Skeletal muscle satellite cell (primary cell): Measurements from ENCODE around the gene CACFD1.
"Not testable (repeated sequence)": the region's sequence is repeated elsewhere in the genome, so short reads cannot be mapped to it uniquely, and the experiment has no call there.

Experiments
- H3K27me3 ChIP-seq: 2 replicates; pipeline ENCODE4 v1.7.0; 2013; ENCODE audit warnings: low read length; ENCODE audit not compliant: control insufficient read depth, insufficient read depth
- H3K36me3 ChIP-seq: 2 replicates; pipeline ENCODE4 v1.7.0; 2013; ENCODE audit warnings: mild to moderate bottlenecking, control low read depth, low read length; ENCODE audit not compliant: insufficient read depth
- H3K4me1 ChIP-seq: 2 replicates; pipeline ENCODE4 v1.7.0; 2013; ENCODE audit warnings: low read length; ENCODE audit not compliant: control insufficient read depth, insufficient read depth
- H3K4me2 ChIP-seq: 2 replicates; pipeline ENCODE4 v1.7.0; 2013; ENCODE audit warnings: mild to moderate bottlenecking, low read length
- H3K4me3 ChIP-seq: 2 replicates; pipeline ENCODE4 v1.7.0; 2013; ENCODE audit warnings: low read length
- H3K9ac ChIP-seq: 2 replicates; pipeline ENCODE4 v1.7.0; 2013; ENCODE audit warnings: mild to moderate bottlenecking, low read depth, low read length, moderate library complexity
- H3K9me3 ChIP-seq: replicated peaks from 2 replicates; pipeline ENCODE4 v1.7.0; 2013; ENCODE audit warnings: mild to moderate bottlenecking, control low read depth, low read length

CACFD1 gene

GRCh38 chr9:133443248-133443647, 16.5 kb upstream of the CACFD1 start:
- no peaks in the 10 kb centered on the region for H3K4me1 ChIP-seq
- no peak overlapping the region for H3K4me2 ChIP-seq
- no peak overlapping the region for H3K4me3 ChIP-seq
- no peaks in the 10 kb centered on the region for H3K9me3 ChIP-seq
- H3K27me3 ChIP-seq, result peaks cover 16% of the 10 kb centered on the region
- no peak overlapping the region for H3K9ac ChIP-seq
- no peaks in the 10 kb centered on the region for H3K36me3 ChIP-seq

GRCh38 chr9:133443982-133444381, 15.8 kb upstream of the CACFD1 start:
- Histone ChIP-seq H3K9me3 (no peaks in the 10 kb centered on the region), H3K9ac (no peak overlapping the region), H3K36me3 (no peaks in the 10 kb centered on the region), H3K4me3 (no peak overlapping the region), H3K27me3 (peaks cover 16% of the 10 kb centered on the region), H3K4me1 (no peaks in the 10 kb centered on the region), H3K4me2 (no peak overlapping the region)

DNA sequence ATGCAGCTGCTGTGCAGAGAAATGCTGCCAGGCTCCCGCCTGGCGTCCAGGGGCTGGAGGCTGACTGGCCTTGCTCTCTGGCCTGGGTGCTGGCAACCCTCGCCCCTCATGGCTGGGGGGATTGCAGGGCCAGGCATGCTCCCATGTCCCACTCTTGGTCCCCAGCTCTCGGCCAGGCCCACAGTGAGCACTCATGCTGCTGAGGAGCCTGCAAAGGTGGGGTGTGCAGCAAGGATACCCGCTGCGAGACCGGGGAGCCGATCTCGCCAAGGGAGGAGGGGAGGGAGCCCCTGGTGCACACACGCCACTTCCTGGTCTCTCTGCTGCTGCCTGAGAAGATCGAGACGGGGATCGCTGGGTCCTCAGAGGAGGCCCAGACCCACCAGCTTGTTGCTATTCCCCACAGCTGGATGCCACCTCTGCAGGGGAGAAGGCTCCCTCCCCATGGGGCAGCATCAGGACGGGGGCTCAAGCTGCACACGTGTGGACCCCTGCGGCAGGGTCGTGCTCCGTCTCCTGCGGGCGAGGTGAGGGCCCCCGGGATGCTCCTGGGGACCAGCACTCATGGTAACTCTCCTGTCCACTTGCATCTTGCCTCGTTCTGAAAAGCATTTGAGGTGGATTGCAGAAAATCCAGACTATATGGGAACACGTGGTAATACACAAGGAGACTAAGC, 14.3 kb upstream of the CACFD1 start:
- no peaks in the 10 kb centered on the region for H3K9me3 ChIP-seq
- peaks cover 16% of the 10 kb centered on the region for H3K27me3 ChIP-seq
- no peak overlapping the region for H3K4me3 ChIP-seq
- no peaks in the 10 kb centered on the region for H3K4me1 ChIP-seq
- H3K9ac ChIP-seq, result no peak overlapping the region
- no peaks in the 10 kb centered on the region for H3K36me3 ChIP-seq
- H3K4me2 ChIP-seq, result no peak overlapping the region

- no peak overlapping the region for H3K9ac ChIP-seq
These were observed 11.2 kb upstream of the CACFD1 start for GRCh38 chr9:133448487-133448972.

GRCh38 chr9:133449760-133450159, 10.0 kb upstream of the CACFD1 start:
- H3K4me3 ChIP-seq, result no peak overlapping the region
- H3K4me1 ChIP-seq, result no peaks in the 10 kb centered on the region
- H3K9me3 ChIP-seq, result no peaks in the 10 kb centered on the region
- H3K9ac ChIP-seq, result no peak overlapping the region
- H3K36me3 ChIP-seq, result no peaks in the 10 kb centered on the region
- H3K27me3 ChIP-seq, result peaks cover 21% of the 10 kb centered on the region
- no peak overlapping the region for H3K4me2 ChIP-seq

More at GRCh38 chr9:133448487-133448972, 11.2 kb upstream of the CACFD1 start:
- H3K4me3 ChIP-seq, result no peak overlapping the region
- H3K4me1 ChIP-seq, result no peaks in the 10 kb centered on the region
- H3K36me3 ChIP-seq, result no peaks in the 10 kb centered on the region
- H3K4me2 ChIP-seq, result no peak overlapping the region
- H3K9me3 ChIP-seq, result no peaks in the 10 kb centered on the region
- H3K27me3 ChIP-seq, result peaks cover 16% of the 10 kb centered on the region

GRCh38 chr9:133451865-133452264, 7.9 kb upstream of the CACFD1 start:
- H3K9ac ChIP-seq, H3K36me3 ChIP-seq, H3K27me3 ChIP-seq, H3K4me2 ChIP-seq, H3K4me1 ChIP-seq, H3K4me3 ChIP-seq, H3K9me3 ChIP-seq: not testable (repeated sequence)

GRCh38 chr9:133452562-133452961, 7.2 kb upstream of the CACFD1 start:
- Histone ChIP-seq H3K36me3 (no peaks in the 10 kb centered on the region), H3K4me2 (no peak overlapping the region)

DNA sequence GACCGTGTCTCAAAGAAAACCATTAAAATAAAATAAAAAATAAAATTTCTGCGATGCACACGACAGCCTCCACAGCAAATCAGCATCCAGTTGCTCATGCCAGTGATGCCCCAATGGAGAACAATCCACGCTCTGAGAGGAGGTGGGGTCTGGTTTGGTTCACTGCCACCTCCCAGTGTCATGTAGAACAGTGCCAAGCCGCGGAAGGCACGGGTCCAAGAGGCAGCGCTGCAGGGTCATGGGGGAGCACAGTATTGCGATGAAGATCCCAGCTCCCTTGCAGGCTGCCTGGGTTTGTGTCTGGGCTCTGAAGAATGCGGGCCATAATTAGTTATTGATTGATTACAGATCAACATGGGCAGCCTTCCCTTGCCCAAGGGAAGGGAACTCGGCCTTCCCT, 6.1 kb upstream of the CACFD1 start:
- no peak overlapping the region for H3K9ac ChIP-seq
- H3K36me3 ChIP-seq, result no peaks in the 10 kb centered on the region
- H3K9me3 ChIP-seq, result no peaks in the 10 kb centered on the region
- H3K4me2 ChIP-seq, result no peak overlapping the region
- H3K4me3 ChIP-seq, result no peak overlapping the region
- peaks cover 5% of the 10 kb centered on the region for H3K27me3 ChIP-seq
- no peaks in the 10 kb centered on the region for H3K4me1 ChIP-seq

More at GRCh38 chr9:133452562-133452961, 7.2 kb upstream of the CACFD1 start:
- Histone ChIP-seq H3K9ac (no peak overlapping the region), H3K27me3 (peaks cover 5% of the 10 kb centered on the region), H3K4me1 (no peaks in the 10 kb centered on the region), H3K4me3 (no peak overlapping the region), H3K9me3 (no peaks in the 10 kb centered on the region)

DNA sequence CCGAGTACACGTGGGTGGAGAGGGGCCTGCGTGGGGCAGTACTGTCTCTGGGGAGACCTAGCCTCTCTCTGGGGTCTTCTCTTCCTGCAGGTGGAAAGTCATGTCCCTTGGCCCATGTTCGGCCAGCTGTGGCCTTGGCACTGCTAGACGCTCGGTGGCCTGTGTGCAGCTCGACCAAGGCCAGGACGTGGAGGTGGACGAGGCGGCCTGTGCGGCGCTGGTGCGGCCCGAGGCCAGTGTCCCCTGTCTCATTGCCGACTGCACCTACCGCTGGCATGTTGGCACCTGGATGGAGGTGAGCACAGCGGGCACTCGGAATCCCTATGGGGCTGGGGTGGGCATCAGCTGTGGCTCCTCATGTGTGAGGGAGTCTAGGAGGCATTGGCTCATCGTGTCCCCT, 5.5 kb upstream of the CACFD1 start:
- H3K4me1 ChIP-seq, result peaks cover 4% of the 10 kb centered on the region
- no peak overlapping the region for H3K4me3 ChIP-seq
- H3K36me3 ChIP-seq, result no peaks in the 10 kb centered on the region
- no peak overlapping the region for H3K9ac ChIP-seq
- H3K4me2 ChIP-seq, result no peak overlapping the region
- peaks cover 5% of the 10 kb centered on the region for H3K27me3 ChIP-seq
- no peaks in the 10 kb centered on the region for H3K9me3 ChIP-seq

- H3K4me3 ChIP-seq, result no peak overlapping the region
- no peak overlapping the region for H3K4me2 ChIP-seq
- H3K4me1 ChIP-seq, result peaks cover 5% of the 10 kb centered on the region
- no peak overlapping the region for H3K9ac ChIP-seq
- H3K9me3 ChIP-seq, result no peaks in the 10 kb centered on the region
- H3K36me3 ChIP-seq, result no peaks in the 10 kb centered on the region
- peaks cover 5% of the 10 kb centered on the region for H3K27me3 ChIP-seq
These were observed 4.7 kb upstream of the CACFD1 start for GRCh38 chr9:133454943-133455673.

DNA sequence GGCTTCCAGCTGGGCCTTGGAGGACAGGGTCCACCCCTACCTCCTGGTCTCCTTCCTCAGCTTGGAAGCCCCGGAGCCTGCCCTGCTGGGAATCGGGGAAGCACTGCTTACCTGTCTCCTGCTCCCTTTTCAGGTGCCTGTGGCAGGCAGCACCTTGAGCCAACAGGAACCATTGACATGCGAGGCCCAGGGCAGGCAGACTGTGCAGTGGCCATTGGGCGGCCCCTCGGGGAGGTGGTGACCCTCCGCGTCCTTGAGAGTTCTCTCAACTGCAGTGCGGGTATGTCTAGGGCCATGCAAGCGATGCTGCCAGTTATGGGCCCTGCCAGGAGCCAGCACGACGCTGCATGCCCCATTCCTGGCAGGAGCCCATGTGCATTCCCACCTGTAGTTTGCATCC, 3.8 kb upstream of the CACFD1 start:
- no peak overlapping the region for H3K4me3 ChIP-seq

DNA sequence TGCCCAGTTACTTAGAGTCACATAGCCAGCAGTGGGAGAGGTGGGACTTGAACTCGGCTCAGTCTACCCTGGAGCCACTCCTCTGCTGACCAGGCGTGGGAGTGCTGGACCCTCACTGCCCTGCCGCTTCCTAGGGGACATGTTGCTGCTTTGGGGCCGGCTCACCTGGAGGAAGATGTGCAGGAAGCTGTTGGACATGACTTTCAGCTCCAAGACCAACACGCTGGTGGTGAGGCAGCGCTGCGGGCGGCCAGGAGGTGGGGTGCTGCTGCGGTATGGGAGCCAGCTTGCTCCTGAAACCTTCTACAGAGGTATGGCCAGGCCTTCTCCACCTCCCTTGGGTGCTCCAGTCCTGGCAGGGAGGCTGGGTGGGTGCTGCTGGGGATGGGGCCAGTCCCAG, 3.4 kb upstream of the CACFD1 start:
- Histone ChIP-seq H3K36me3 (no peaks in the 10 kb centered on the region), H3K9me3 (no peaks in the 10 kb centered on the region), H3K9ac (no peak overlapping the region), H3K27me3 (peaks cover 5% of the 10 kb centered on the region), H3K4me1 (peaks cover 10% of the 10 kb centered on the region), H3K4me2 (no peak overlapping the region), H3K4me3 (no peak overlapping the region)

More for the DNA sequence above, 3.8 kb upstream of the CACFD1 start:
- Histone ChIP-seq H3K36me3 (no peaks in the 10 kb centered on the region), H3K9ac (no peak overlapping the region), H3K9me3 (no peaks in the 10 kb centered on the region), H3K4me2 (no peak overlapping the region), H3K4me1 (peaks cover 10% of the 10 kb centered on the region), H3K27me3 (peaks cover 5% of the 10 kb centered on the region)
